Skeletal muscle tissue (tissue), 4 donors: ENCODE data around the gene DUOX2. TPM values are rescaled to one million over a fixed set of nuclear protein-coding genes. Genes with fewer than 3 reads are reported as not detected.

Experiments used
- H3K27ac ChIP-seq: one replicate; pipeline ENCODE4 v1.7.0; 2013; ENCODE audit warnings: mild to moderate bottlenecking, low read depth, low read length, inconsistent platforms
- H3K27me3 ChIP-seq, 3 donors: one replicate each; pipeline ENCODE4 v1.7.0; 2013; ENCODE audit warnings: low read length in 3 of 3; ENCODE audit not compliant: control insufficient read depth in 3 of 3, insufficient read depth in 3 of 3
- H3K36me3 ChIP-seq, 3 donors: one replicate each; pipeline ENCODE4 v1.7.0; 2013; ENCODE audit warnings: low read length in 3 of 3; ENCODE audit not compliant: control insufficient read depth in 3 of 3, insufficient read depth in 3 of 3
- H3K4me1 ChIP-seq, 3 donors: one replicate each; pipeline ENCODE4 v1.7.0; 2013; ENCODE audit warnings: low read length in 3 of 3, mild to moderate bottlenecking in 3 of 3; ENCODE audit not compliant: control insufficient read depth in 3 of 3, insufficient read depth in 3 of 3
- H3K4me3 ChIP-seq, 3 donors: one replicate each; pipeline ENCODE4 v1.7.0; 2013; ENCODE audit warnings: low read length in 3 of 3
- H3K9ac ChIP-seq, 3 donors: one replicate each; pipeline ENCODE4 v1.7.0; 2013; ENCODE audit warnings: low read length in 3 of 3, mild to moderate bottlenecking in 3 of 3, moderate library complexity in 2 of 3, low read depth in 1 of 3
- H3K9me3 ChIP-seq, 3 donors: one replicate each; pipeline ENCODE4 v1.7.0; 2013; ENCODE audit warnings: low read length in 3 of 3; ENCODE audit not compliant: control insufficient read depth in 3 of 3
- total RNA-seq: library from RNA; depleted of rRNA; stranded (reverse); fragments of >200 nt; gene quantifications from one replicate; pipeline ENCODE4 v1.2.3, GENCODE V29; 2014
- donor health status: Osteomylitis.

Gene DUOX2
- under 0.01 TPM for total RNA-seq

DNA sequence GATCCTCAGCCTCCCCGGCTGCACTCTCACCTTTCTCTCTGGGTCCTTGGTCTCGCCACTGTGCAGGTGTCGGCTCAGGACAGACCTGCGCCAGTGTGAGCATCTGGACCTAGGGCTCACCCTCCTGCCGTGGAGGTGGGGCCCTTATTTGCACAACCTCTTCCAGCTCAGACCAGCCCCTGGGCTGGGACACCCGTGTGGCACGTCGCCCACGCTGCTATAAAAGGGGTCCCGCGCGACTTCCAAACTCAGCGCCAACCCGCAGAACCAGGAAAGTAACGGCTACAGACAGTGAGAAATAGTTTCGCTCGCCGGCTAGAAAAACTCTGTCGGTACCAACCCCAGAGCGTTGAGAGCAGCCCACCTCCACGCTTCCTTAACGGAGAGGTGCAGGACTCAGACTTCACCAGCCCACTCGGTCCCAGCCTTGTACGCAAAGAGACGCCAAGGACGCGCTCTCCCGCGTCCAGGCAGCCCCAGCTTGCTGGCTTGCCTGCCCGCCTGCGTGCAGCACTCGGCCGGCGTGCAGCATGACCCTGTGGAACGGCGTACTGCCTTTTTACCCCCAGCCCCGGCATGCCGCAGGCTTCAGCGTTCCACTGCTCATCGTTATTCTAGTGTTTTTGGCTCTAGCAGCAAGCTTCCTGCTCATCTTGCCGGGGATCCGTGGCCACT, at the start of gene DUOX2, which contains the start of gene DUOXA2:
Gene DUOX2 (minus strand): TSS at position 97 of the 675 bp plus-strand sequence. CDS start 761 bp downstream, outside the sequence.
Gene DUOXA2 (plus strand): TSS at position 251 of the 675 bp plus-strand sequence. CDS start 280 bp downstream, at position 531.
- peak within 1 kb of the TSS in 1 of 3 donors; percentile 33 for H3K9ac ChIP-seq
- no peaks in the 10 kb centered on the region for H3K9me3 ChIP-seq
- H3K27ac ChIP-seq = no peak within 1 kb of the TSS
- no peaks in the 10 kb centered on the region for H3K36me3 ChIP-seq
- H3K27me3 ChIP-seq = peaks cover 86 to 88% (median 86%) of the 10 kb centered on the region in 3 donors
- H3K4me1 ChIP-seq = peaks cover 23 to 37% (median 27%) of the 10 kb centered on the region in 3 donors
- H3K4me3 ChIP-seq = peak within 1 kb of the TSS; percentile 9 to 29 (median 20)

DNA sequence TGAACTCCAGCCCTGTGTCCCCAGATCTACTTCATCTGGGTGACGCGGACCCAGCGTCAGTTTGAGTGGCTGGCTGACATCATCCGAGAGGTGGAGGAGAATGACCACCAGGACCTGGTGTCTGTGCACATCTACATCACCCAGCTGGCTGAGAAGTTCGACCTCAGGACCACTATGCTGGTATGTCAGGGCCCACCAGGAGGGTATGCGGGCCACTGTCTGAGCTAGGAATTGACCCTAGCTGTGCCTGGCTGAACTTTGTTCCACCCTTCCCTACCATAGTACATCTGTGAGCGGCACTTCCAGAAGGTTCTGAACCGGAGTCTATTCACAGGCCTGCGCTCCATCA, 49.5 kb upstream of the DUOX2 start:
- no peaks in the 10 kb centered on the region for H3K27me3 ChIP-seq
- no peaks in the 10 kb centered on the region for H3K9me3 ChIP-seq
- no peaks in the 10 kb centered on the region for H3K36me3 ChIP-seq
- H3K27ac ChIP-seq = no peak overlapping the region
- peaks cover 5 to 22% (median 8%) of the 10 kb centered on the region in 3 donors for H3K4me1 ChIP-seq
- H3K9ac ChIP-seq = no peak overlapping the region
- no peak overlapping the region for H3K4me3 ChIP-seq

DNA sequence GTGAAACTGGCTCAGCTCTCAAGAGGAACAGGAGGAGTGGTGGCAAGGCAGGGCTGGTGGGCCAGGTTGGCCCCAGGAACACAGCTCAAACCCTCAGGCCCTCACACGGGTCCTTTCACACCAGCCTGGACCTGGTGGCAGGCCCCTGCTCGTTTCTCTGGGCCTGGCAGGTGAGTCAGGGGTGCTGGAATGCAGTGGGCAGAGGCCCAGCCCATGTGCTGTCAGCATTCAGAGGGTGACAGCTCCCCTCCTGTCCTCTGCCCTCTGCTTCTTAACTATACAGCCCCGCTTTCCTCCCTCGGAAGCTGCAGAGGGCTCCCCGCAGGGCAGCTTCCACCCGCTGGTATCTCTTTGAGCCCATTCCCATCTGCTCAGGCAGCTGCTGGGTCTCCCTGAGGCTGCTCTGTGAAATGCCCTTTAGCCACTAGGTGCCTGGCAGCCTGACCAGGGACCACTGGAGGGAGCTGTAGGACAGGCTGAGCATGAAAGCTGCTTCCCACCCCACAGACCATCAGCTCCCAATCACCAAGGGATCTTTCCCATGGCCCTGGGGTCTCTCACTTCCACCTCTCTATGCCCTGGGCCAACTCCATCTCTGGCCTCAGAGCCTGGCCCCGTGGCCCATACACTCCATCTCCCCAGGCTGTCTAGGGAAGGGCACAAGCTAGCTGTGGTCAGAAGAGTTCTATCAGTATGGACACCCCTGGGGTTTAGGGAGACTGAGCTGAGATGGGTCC, 49.0 kb upstream of the DUOX2 start:
- Histone ChIP-seq H3K27me3 (no peaks in the 10 kb centered on the region), H3K36me3 (no peaks in the 10 kb centered on the region), H3K9me3 (no peaks in the 10 kb centered on the region), H3K27ac (no peak overlapping the region), H3K9ac (peak overlapping the region in 1 of 3 donors; percentile 25), H3K4me1 (peaks cover 5 to 22% (median 7%) of the 10 kb centered on the region in 3 donors), H3K4me3 (no peak overlapping the region)

DNA sequence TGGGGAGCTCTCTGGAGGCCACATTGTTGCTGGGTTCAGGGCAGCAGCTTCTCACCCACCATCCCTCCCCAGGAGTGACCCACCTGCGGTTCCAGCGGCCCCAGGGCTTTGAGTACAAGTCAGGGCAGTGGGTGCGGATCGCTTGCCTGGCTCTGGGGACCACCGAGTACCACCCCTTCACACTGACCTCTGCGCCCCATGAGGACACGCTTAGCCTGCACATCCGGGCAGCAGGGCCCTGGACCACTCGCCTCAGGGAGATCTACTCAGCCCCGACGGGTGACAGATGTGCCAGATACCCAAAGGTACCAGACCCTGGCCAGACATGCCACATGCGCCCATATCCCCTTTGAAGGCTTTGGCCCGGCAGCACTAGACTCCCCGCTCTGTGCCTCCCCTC, 47.7 kb upstream of the DUOX2 start:
- no peaks in the 10 kb centered on the region for H3K27me3 ChIP-seq
- H3K9ac ChIP-seq = no peak overlapping the region
- no peaks in the 10 kb centered on the region for H3K9me3 ChIP-seq
- H3K27ac ChIP-seq = no peak overlapping the region
- no peak overlapping the region for H3K4me3 ChIP-seq
- H3K36me3 ChIP-seq = no peaks in the 10 kb centered on the region
- peaks cover 0 to 17% (median 3%) of the 10 kb centered on the region in 3 donors for H3K4me1 ChIP-seq

DNA sequence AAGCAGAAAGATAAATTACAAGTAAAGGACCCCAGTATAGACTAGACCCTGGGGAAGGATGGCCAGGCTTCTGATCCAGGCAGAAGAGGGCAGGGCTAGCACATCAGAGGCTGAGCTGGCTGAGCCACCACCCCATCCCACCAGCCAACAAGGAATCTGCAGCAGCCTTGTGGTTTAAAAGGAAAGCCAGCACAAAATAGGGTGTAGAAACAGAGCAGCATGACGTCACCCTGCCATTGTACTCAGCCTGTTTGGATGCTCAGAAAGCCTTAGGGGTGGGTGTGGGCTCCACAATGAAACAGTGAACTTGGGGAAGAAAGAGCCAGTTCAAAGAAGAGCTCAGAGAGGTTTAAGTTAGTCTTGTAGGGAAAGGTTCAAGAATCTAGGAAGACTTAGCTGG, 44.0 kb upstream of the DUOX2 start:
- H3K9me3 ChIP-seq = no peaks in the 10 kb centered on the region
- no peak overlapping the region for H3K9ac ChIP-seq
- H3K4me1 ChIP-seq = peaks cover 0 to 4% (median 3%) of the 10 kb centered on the region in 3 donors
- H3K27ac ChIP-seq = no peak overlapping the region
- no peaks in the 10 kb centered on the region for H3K27me3 ChIP-seq
- H3K4me3 ChIP-seq = no peak overlapping the region
- no peaks in the 10 kb centered on the region for H3K36me3 ChIP-seq

DNA sequence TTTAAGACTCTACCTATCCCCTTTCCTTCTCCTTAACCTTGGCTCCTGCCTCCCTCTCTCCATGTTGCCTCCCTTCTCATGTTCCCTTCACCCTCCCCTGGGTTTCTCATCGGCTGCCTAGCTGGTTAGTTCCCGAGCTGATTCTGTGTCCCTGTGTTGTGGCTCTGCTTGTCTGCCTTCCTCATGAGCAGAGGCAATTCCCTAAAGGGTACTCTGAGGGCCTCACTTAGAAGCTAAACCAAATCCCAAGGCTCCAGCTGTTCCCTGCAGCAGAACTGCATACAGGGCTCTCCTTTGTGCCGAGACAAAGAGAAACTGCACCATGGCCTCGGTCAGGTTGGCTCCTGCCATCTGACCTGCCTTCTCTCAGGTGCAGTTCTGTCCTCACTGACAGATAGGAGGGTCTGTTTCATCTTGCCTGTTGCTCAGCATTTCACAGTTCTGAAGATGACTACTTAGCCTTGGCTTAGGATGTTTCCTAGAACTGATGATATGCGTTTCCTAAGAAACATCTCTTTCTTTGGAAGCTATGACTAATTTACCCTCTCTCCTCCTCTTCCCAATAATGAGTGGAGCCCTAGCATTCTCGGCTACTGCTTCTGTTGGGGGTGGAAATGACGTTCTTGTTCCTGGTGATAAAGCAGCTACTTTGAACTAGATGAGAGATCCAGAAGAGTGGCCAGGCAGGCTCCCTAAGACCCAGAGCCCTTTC, 42.9 kb upstream of the DUOX2 start:
- H3K9me3 ChIP-seq = no peaks in the 10 kb centered on the region
- no peaks in the 10 kb centered on the region for H3K27me3 ChIP-seq
- H3K27ac ChIP-seq = no peak overlapping the region
- H3K4me1 ChIP-seq = no peaks in the 10 kb centered on the region
- no peak overlapping the region for H3K9ac ChIP-seq
- no peaks in the 10 kb centered on the region for H3K36me3 ChIP-seq
- no peak overlapping the region for H3K4me3 ChIP-seq

DNA sequence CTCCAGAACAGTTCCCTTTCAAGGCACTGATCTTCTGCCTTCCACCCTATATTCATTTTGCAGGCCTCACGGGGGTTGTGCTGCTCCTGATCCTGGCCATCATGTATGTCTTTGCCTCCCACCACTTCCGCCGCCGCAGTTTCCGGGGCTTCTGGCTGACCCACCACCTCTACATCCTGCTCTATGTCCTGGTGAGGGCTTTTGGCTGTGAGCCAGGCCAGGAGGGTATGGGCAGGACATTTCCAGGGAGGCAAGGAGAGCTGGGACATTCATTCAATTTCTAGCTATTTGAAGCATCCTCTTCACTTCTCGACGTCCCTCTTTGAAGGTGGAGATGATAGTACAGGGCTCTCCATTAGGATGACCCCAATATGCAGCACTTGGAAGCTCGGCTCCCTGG, 41.8 kb upstream of the DUOX2 start:
- Histone ChIP-seq H3K27me3 (no peaks in the 10 kb centered on the region), H3K9me3 (no peaks in the 10 kb centered on the region)

DNA sequence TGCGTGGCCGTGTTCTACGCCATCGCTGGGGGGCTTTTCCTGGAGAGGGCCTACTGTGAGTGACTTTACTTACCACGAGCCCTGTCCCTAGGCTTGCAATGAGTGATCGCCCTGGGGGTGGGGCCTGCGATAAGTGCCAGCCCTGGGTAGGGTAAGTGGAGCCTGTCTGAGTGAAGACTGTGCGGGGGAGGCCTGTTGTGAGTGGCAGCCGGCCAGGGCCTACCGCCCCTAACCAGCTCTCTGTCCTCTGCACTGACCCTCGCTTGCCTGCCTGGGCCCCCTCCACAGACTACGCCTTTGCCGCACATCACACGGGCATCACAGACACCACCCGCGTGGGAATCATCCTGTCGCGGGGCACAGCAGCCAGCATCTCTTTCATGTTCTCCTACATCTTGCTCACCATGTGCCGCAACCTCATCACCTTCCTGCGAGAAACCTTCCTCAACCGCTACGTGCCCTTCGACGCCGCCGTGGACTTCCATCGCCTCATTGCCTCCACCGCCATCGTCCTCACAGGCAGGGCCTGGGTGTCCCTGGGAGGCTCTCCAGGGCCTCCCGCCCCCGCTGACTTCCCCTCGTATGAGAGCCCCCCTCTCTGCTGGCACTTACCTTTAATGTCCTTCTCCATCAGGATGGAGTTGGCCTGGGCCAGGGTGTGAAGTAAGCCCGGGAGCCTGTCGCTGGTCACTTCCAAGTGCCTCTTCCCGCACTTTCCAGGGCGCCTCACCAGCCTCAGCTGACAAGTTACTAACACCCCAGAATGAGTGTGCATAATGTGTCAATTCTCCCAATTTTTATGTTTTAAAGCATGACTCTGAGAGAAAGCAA, 38.2 kb upstream of the DUOX2 start:
- Histone ChIP-seq H3K9me3 (no peaks in the 10 kb centered on the region), H3K36me3 (no peaks in the 10 kb centered on the region), H3K4me1 (no peaks in the 10 kb centered on the region), H3K9ac (no peak overlapping the region), H3K27ac (no peak overlapping the region), H3K27me3 (no peaks in the 10 kb centered on the region), H3K4me3 (no peak overlapping the region)

More for the DNA sequence above, 41.8 kb upstream of the DUOX2 start:
- Histone ChIP-seq H3K36me3 (no peaks in the 10 kb centered on the region), H3K4me1 (no peaks in the 10 kb centered on the region), H3K4me3 (no peak overlapping the region), H3K27ac (no peak overlapping the region), H3K9ac (no peak overlapping the region)

DNA sequence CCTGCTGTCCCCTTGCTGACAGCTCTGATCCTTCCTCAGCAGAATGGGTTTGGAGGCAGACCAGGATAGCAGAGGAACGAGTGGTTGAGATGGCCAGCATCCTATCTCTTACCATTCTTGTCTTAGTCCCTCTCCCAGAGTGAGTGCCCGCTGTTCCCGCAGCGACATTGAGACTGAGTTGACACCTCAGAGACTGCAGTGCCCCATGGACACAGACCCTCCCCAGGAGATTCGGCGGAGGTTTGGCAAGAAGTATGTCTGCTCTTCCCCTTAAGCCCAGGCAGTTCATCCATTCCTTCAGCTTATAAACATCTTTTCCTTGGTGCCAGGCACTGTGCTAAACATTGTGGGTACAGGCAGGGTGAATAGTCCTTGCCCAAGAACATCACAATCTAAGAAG, 37.0 kb upstream of the DUOX2 start:
- H3K36me3 ChIP-seq = no peaks in the 10 kb centered on the region
- H3K27ac ChIP-seq = no peak overlapping the region
- no peaks in the 10 kb centered on the region for H3K4me1 ChIP-seq
- no peaks in the 10 kb centered on the region for H3K27me3 ChIP-seq
- H3K9me3 ChIP-seq = no peaks in the 10 kb centered on the region
- no peak overlapping the region for H3K4me3 ChIP-seq
- no peak overlapping the region for H3K9ac ChIP-seq
